Hematopoietic multipotent progenitor cell treated with erythropoietin and hydrocortisone succinate and interleukin-3 and kit ligand, for 8 days (in vitro differentiated cells): ENCODE results near the gene ULBP3.
"Not testable (repeated sequence)": the region's sequence is repeated elsewhere in the genome, so short reads cannot be mapped to it uniquely, and the experiment has no call there.

Experiments used
- DNase-seq: peaks from one replicate; pipeline ENCODE4 v3.0.0-alpha.2; 2015

The ULBP3 gene

GRCh38 chr6:150014623-150015280 lies 54.2 kb downstream of the ULBP3 start:
- DNase-seq = not testable (repeated sequence)

GRCh38 chr6:150013785-150014622 lies 54.9 kb downstream of the ULBP3 start:
- DNase-seq = not testable (repeated sequence)

- peak; percentile 25 for DNase-seq
These were observed 55.8 kb downstream of the ULBP3 start for GRCh38 chr6:150012846-150013784.
